Activated CD4-positive, CD25-positive, alpha-beta regulatory T cell treated with anti-CD3 and anti-CD28 coated beads, Interleukin-2, amount 50 U/mL, for 72 hours (primary cell): ENCODE measurements around the gene ZNF3.
A peak's percentile ranks its signal among the peaks of the same experiment; 100 is the strongest.
"Not testable (repeated sequence)": the region's sequence is repeated elsewhere in the genome, so short reads cannot be mapped to it uniquely, and the experiment has no call there.

Experiments used
- DNase-seq: peaks from one replicate; pipeline ENCODE4 v3.0.0; 2021

The ZNF3 gene

GRCh38 chr7:100081535-100082102, at the start of gene ZNF3:
Gene ZNF3, minus strand, starts transcription at chr7:100081723. Its CDS starts 4,366 bp downstream, at chr7:100077357.
- DNase-seq = peak; percentile 98

- DNase-seq = peak; percentile 90
Measured at GRCh38 chr7:100130608-100131453, 49.3 kb upstream of the ZNF3 start.

DNA sequence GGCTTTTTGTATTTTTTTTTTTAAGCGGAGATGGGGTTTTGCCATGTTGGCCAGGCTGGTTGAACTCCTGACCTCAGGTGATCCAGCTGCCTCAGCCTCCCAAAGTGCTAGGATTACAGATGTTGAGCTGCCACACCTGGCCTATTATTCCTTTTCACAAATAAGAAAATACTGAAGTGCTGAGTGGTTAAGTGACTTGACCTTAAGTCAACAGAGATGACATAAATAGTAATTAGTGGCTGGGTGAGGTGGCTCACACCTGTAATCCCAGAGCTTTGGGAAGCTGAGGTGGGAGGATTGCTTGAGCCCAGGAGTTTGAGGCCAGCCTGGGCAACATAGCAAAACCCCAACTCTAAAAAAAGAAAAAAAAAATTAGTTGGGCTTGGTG, 48.7 kb upstream of the ZNF3 start:
- not testable (repeated sequence) for DNase-seq

DNA sequence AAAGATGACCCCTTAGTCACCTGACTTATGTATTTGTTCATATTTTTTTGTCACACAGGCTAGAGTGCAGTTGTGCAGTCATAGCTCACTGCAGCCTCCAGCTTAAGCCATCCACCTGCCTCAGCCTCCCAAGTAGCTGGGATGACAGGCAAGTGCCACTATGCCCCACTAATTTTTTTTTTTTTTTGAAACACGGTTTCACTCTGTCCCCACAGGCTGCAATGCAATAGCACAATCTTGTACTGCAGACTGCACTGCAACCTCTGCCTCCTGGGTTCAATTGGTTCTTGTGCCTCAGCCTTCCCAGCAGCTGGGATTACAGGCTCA, 47.1 kb upstream of the ZNF3 start:
- no peak for DNase-seq

GRCh38 chr7:100127866-100128636, 46.5 kb upstream of the ZNF3 start:
- no peak for DNase-seq

DNA sequence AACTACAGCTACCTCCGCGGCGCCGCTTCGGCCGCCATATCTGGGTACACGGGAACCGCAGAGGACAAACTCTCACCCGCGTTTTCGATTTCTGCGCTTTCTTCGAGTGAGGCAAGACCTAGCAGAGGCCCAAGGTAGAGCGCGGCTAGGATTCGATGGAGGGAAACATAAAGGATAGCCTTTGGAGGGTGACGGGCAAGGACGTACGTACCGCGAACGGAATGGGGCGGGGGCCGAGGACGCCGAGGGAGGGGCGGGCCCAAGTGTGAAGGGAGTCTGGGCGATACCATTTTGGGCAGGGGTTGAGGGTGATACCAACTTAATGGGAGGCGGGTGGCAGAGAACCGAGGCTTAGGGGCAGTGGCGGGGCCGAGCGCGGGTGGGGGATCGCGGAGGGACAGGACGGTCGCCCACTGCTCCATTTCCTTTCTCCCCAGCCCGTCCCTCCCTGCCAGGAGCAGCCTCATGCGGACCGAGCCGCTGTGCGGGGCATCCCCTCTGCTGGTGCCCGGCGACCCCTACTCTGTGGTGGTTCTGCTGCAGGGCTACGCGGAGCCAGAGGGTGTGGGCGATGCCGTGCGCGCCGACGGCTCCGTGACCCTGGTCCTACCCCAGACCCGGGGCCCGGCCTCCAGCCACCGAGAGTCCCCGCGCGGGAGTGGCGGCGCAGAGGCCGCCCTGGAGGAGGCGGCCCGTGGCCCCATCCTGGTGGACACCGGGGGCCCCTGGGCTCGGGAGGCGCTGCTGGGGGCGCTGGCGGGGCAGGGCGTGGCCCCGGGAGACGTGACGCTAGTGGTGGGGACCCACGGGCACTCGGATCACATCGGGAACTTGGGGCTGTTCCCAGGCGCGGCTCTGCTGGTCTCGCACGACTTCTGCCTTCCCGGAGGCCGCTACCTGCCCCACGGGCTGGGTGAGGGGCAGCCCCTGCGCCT, 45.7 kb upstream of the ZNF3 start, which contains the start of gene MBLAC1:
Gene MBLAC1 (plus strand): TSS at position 37 of the 935 bp plus-strand sequence. CDS start 429 bp downstream, at position 466.
- peak; percentile 91 for DNase-seq

GRCh38 chr7:100126239-100126930, 44.9 kb upstream of the ZNF3 start:
- DNase-seq = no peak

GRCh38 chr7:100124301-100125230, 43.0 kb upstream of the ZNF3 start:
- DNase-seq = no peak

DNA sequence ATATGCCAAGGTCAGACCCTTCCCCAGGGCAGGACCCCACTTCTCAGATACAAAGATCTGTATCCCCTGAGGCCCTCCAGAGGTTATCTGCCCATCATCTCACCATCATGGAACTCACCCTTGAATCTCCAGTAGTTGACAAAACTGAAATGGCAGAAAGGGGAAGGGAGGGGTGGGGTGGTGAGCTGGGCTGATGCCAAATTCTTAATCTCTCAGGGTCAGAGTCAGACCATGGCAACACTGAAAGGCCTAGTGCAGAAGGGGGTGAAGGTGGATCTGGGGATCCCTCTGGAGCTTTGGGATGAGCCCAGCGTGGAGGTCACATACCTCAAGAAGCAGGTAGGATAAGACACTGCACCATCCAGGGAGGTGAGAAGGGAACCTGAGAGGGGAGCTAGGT, 41.0 kb upstream of the ZNF3 start:
- no peak for DNase-seq

- no peak for DNase-seq
Measured at GRCh38 chr7:100122067-100122466, 40.5 kb upstream of the ZNF3 start.

- DNase-seq = no peak
Measured at GRCh38 chr7:100120733-100121036, 39.2 kb upstream of the ZNF3 start.

- no peak for DNase-seq
Measured at GRCh38 chr7:100119970-100120732, 38.6 kb upstream of the ZNF3 start.

GRCh38 chr7:100119072-100119969, 37.8 kb upstream of the ZNF3 start, which contains the start of the genes CNPY4 and TAF6:
Gene CNPY4, plus strand, starts transcription at chr7:100119634. Its CDS starts 111 bp downstream, at chr7:100119745.
Gene TAF6, minus strand, starts transcription at chr7:100119358. Its CDS starts 5,149 bp downstream, at chr7:100114209.
- peak; percentile 91 for DNase-seq

- no peak for DNase-seq
Measured at GRCh38 chr7:100118388-100119071, 37.0 kb upstream of the ZNF3 start.

DNA sequence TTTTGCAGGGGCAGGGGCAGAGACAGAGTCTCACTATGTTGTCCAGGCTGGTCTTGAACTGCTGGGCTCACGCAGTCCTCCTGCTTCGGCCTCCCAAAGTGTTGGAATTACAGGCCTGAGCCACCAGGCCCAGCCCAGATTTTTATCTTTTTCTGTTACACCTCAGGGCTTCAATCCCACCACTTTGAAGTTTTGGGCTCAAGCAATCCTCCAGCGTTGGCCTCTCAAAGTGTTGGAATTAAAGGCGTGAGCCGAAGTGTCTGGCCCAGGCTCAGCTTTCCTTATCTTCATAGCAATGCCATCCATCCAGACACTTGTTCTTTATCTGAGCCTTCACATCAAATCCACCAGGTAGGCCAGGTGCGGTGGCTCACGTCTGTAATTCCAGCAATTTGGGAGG, 33.5 kb upstream of the ZNF3 start:
- no peak for DNase-seq

DNA sequence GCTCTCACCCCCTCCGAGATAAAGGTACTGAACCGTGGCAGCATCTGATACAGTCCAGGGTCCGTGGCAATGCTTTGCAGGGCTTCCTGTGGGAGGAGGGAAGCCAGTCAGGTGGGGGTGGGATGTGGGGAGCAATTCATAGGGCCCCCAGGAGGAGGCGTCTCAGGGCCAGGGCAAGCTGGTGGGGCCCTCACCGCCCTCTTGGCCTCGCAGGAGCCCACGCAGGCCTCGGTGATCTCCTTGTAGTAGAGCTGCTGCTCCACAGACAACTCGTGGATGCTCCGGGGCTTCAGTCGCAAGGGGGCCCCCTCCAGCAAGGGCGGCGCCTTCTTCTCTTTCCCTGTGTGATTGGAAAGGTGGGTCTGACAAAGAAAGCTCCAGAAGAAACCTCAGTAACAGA, 30.4 kb upstream of the ZNF3 start:
- DNase-seq = no peak

DNA sequence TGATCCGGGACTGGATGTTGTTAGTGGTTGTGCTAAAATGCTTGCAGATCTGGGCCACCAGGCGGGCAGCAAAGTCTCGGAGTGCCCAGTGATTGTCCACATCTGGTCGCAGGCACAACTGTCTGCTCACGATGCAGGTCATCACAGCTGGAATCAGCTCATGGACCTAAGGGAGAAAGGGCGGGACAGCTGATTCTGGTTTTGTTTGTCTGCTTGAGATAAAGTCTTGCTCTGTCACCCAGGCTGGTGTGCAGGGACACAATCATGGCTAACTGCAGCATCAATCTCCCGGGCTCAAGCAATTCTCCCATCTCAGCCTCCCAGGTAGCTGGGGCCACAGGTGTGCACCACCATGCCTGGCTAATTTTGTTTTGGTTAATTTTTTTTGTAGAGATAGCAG, 29.6 kb upstream of the ZNF3 start:
- no peak for DNase-seq

- DNase-seq = no peak
Measured at GRCh38 chr7:100109521-100110163, 28.1 kb upstream of the ZNF3 start.
